Thyroid gland (tissue), 4 donors: ENCODE data around the gene SELENOI. TPM values are rescaled to one million over a fixed set of nuclear protein-coding genes. Genes with fewer than 3 reads are reported as not detected.

Experiments
- DNase-seq, 2 donors: peaks; one replicate each; pipeline ENCODE4 v3.0.0-alpha.2; 2019
- H3K27ac ChIP-seq, 3 donors: fragments of 200-600 bp; sonication (generic); 1 replicate in 2 of 3; 2 replicates in 1 of 3; pipeline ENCODE4 v1.5.1; 2016 to 2019; ENCODE audit warnings: mild to moderate bottlenecking in 1 of 3, moderate library complexity in 1 of 3
- H3K27me3 ChIP-seq: fragments of 200-600 bp; sonication (generic); one replicate; pipeline ENCODE4 v1.5.1; 2019
- H3K36me3 ChIP-seq, 2 donors: fragments of 200-600 bp; sonication (generic); one replicate each; pipeline ENCODE4 v1.5.1; 2016 to 2019
- H3K4me1 ChIP-seq, 2 donors: fragments of 200-600 bp; sonication (generic); one replicate each; pipeline ENCODE4 v1.5.1; 2017 to 2019
- H3K4me3 ChIP-seq, 3 donors: fragments of 200-600 bp; sonication (generic); replicated peaks in 1 of 3; 1 replicate in 2 of 3; 2 replicates in 1 of 3; pipeline ENCODE4 v1.5.1; 2016; ENCODE audit warnings: mild to moderate bottlenecking in 1 of 3
- H3K9me3 ChIP-seq: fragments of 200-600 bp; sonication (generic); one replicate; pipeline ENCODE4 v1.5.1; 2017
- CTCF ChIP-seq, 6 experiments: fragments of 200-600 bp in 3 of 6; fragments of 450-650 bp in 3 of 6; sonication (generic) in 3 of 6; IDR thresholded peaks; one replicate each; pipeline ENCODE4 v1.5.1; 2016 to 2019; ENCODE audit warnings: antibody characterized with exemption in 6 of 6, mild to moderate bottlenecking in 2 of 6, inconsistent platforms in 1 of 6, moderate library complexity in 1 of 6
- POLR2A ChIP-seq, 2 donors: fragments of 450-650 bp; IDR thresholded peaks; one replicate each; pipeline ENCODE4 v1.6.1; 2017; ENCODE audit warnings: antibody characterized with exemption in 2 of 2, mild to moderate bottlenecking in 2 of 2, moderate library complexity in 1 of 2
- WGBS, 2 donors: methylation state at CpG; one replicate each; pipeline ENCODE4 v1.1.5; 2017; 5-methylcytosine and 5-hydroxymethylcytosine counted together
- intact Hi-C: fragments of 100-400 bp; cut with DNase I; formaldehyde crosslinking; loops from one replicate; pipeline ENCODE4 v1.15.1; 2023
- total RNA-seq, 4 donors: library from RNA; depleted of rRNA; stranded (reverse); fragments of >200 nt; gene quantifications; one replicate each; pipeline ENCODE4 v1.2.3, GENCODE V29; 2016

Gene SELENOI
- total RNA-seq, 4 donors from 2014 or later = 16.7 to 31.2 (median 21.8) TPM

- H3K27me3 ChIP-seq = no peaks in the 10 kb centered on the region
- H3K9me3 ChIP-seq = no peaks in the 10 kb centered on the region
- DNase-seq = no peak
- intact Hi-C loops = no loop called here
- 80 to 83% methylated on average over 7 of the region's 7 CpGs for WGBS, 2 donors
- TF ChIP-seq CTCF (IDR thresholded peaks at IDR 0.05) = no peak
- TF ChIP-seq POLR2A (IDR thresholded peaks at IDR 0.05) = no peak
- H3K4me1 ChIP-seq = no peaks in the 10 kb centered on the region
- no peaks in the 10 kb centered on the region for H3K36me3 ChIP-seq
- H3K4me3 ChIP-seq = no peak overlapping the region
- no peak overlapping the region for H3K27ac ChIP-seq
Measured at GRCh38 chr2:26444236-26444635, 98.3 kb downstream of the SELENOI start.

Other genes with a start within 250 kb of the SELENOI start
- gene GAREM2, start 173.1 kb upstream of the SELENOI start, total RNA-seq = 1 to 10 TPM in 3 of 4 donors, under 1 TPM in 1; 0.49 to 2.8 (median 1.9) TPM
- 100 to 1,000 TPM; 113 to 149 (median 140) TPM for gene HADHA, start 101.5 kb upstream of the SELENOI start, total RNA-seq
- gene HADHB, start 101.2 kb upstream of the SELENOI start, total RNA-seq = 100 to 1,000 TPM; 127 to 200 (median 184) TPM
- gene ADGRF3, start 646 bp downstream of the SELENOI start, total RNA-seq = under 1 TPM in 2 of 4 donors, not detected in 2; 0.15 to 0.38 TPM
- gene DRC1, start 55.8 kb downstream of the SELENOI start, total RNA-seq = not detected
- gene OTOF, start 132.0 kb downstream of the SELENOI start, total RNA-seq = under 1 TPM in 1 of 4 donors, not detected in 3; 0.67 TPM